HCT116 (cell line): ENCODE measurements around the gene PRRC2C. TPM values are rescaled to one million over a fixed set of nuclear protein-coding genes. Genes with fewer than 3 reads are reported as not detected.
"Not testable (repeated sequence)": the region's sequence is repeated elsewhere in the genome, so short reads cannot be mapped to it uniquely, and the experiment has no call there.

ENCODE experiments used
- ATAC-seq: fragments of 200-7000 bp; cut with Tn5 transposase; 2 replicates; pipeline ENCODE4 v1.9.1; 2020; ENCODE audit warnings: mild to moderate bottlenecking, moderate library complexity
- BruUV-seq: library from RNA; stranded (reverse); fragments of 400-500 nt; replicated peaks from 2 replicates; lab custom pipeline; 2021; lab: Mats Ljungman, UMichigan
- CTCF ChIA-PET: fragments of 300-600 bp; sonication (Branson Sonifier 250); formaldehyde crosslinking; loops from one replicate; lab custom pipeline; 2021; ENCODE audit warnings: antibody characterized with exemption; lab: Charles Lee
- POLR2A ChIA-PET: fragments of 300-600, 350-600 bp; sonication (Branson Sonifier 250); formaldehyde crosslinking; loops from one replicate; lab custom pipeline; 2021; ENCODE audit warnings: antibody characterized with exemption; lab: Charles Lee
- RAD21 ChIA-PET, 2 experiments: fragments of 300-600 bp; sonication (Branson Sonifier 250); formaldehyde crosslinking; loops; one replicate each; lab custom pipeline; 2023; ENCODE audit warnings: low total read pairs in 2 of 2; ENCODE audit not compliant: uncharacterized antibody in 2 of 2, unreplicated experiment in 2 of 2, low non-redundant PET in 1 of 2; lab: Charles Lee
- DNase-seq: peaks from one replicate; pipeline ENCODE4 v3.0.0-alpha.2; 2010; ENCODE audit warnings: low read depth, low spot score
- H2AFZ ChIP-seq: fragments of 200-600 bp; shearing (Covaris generic), sonication (generic); 2 replicates; pipeline ENCODE4 v1.6.1; 2017; ENCODE audit warnings: low read depth, mixed run types, mixed read lengths, antibody characterized with exemption, low read length; ENCODE audit not compliant: poor library complexity, severe bottlenecking
- H3K27ac ChIP-seq: 2 replicates; pipeline ENCODE4 v1.5.1; 2012; ENCODE audit warnings: low read depth, low read length
- H3K27me3 ChIP-seq: fragments of 200-600 bp; sonication (generic); 2 replicates; pipeline ENCODE4 v1.6.1; 2016; ENCODE audit warnings: mixed run types, low read length, mixed read lengths; ENCODE audit not compliant: insufficient read depth
- H3K36me3 ChIP-seq, 2 experiments: fragments of 200-500 bp in 1 of 2; fragments of 200-600 bp in 1 of 2; sonication (Bioruptor generic) in 1 of 2; sonication (generic) in 1 of 2; 2 replicates each; pipeline versions ENCODE4 v1.5.1 to v1.6.1; 2014 to 2016; ENCODE audit warnings: low read length in 2 of 2, inconsistent platforms in 1 of 2, mixed read lengths in 1 of 2, mixed run types in 1 of 2; ENCODE audit not compliant: insufficient read depth in 2 of 2, control insufficient read depth in 1 of 2
- H3K4me1 ChIP-seq, 2 experiments: fragments of 200-600 bp in 1 of 2; sonication (generic) in 1 of 2; 2 replicates each; pipeline versions ENCODE4 v1.5.1 to v1.6.1; 2012 to 2017; ENCODE audit warnings: low read length in 2 of 2, inconsistent platforms in 1 of 2, mild to moderate bottlenecking in 1 of 2, mixed read lengths in 1 of 2, mixed run types in 1 of 2, moderate library complexity in 1 of 2; ENCODE audit not compliant: insufficient read depth in 2 of 2, control insufficient read depth in 1 of 2
- H3K4me2 ChIP-seq: fragments of 200-600 bp; sonication (generic); 2 replicates; pipeline ENCODE4 v1.6.1; 2017; ENCODE audit warnings: mixed run types, low read length, mixed read lengths
- H3K4me3 ChIP-seq, 2 experiments: fragments of 200-600 bp in 1 of 2; sonication (generic) in 1 of 2; replicated peaks in 1 of 2; 2 replicates each; pipeline ENCODE4 v1.5.1; 2011 to 2016; ENCODE audit warnings: low read length in 2 of 2, control low read depth in 1 of 2, low read depth in 1 of 2, mild to moderate bottlenecking in 1 of 2, mixed read lengths in 1 of 2, mixed run types in 1 of 2
- H3K79me2 ChIP-seq: fragments of 200-600 bp; sonication (generic); 2 replicates; pipeline ENCODE4 v1.6.1; 2017; ENCODE audit warnings: mild to moderate bottlenecking, mixed run types, low read length, moderate library complexity, mixed read lengths; ENCODE audit not compliant: insufficient read depth
- H3K9ac ChIP-seq: fragments of 200-600 bp; sonication (generic); 2 replicates; pipeline ENCODE4 v1.6.1; 2016; ENCODE audit warnings: low read length, mixed read lengths
- H3K9me2 ChIP-seq: fragments of 200-600 bp; sonication (generic), shearing (Covaris generic); 2 replicates; pipeline ENCODE4 v1.6.1; 2017; ENCODE audit warnings: mixed run types, mild to moderate bottlenecking, moderate library complexity; ENCODE audit not compliant: insufficient read depth
- H3K9me3 ChIP-seq, 2 experiments: fragments of 200-500 bp in 1 of 2; fragments of 200-600 bp in 1 of 2; sonication (Bioruptor generic) in 1 of 2; sonication (generic) in 1 of 2; 2 replicates each; pipeline ENCODE4 v1.6.1; 2014 to 2017; ENCODE audit warnings: low read length in 2 of 2, mixed read lengths in 2 of 2, inconsistent platforms in 1 of 2, low read depth in 1 of 2, mild to moderate bottlenecking in 1 of 2, mixed run types in 1 of 2, moderate library complexity in 1 of 2; ENCODE audit not compliant: control insufficient read depth in 1 of 2, insufficient read depth in 1 of 2
- H4K20me1 ChIP-seq: fragments of 200-600 bp; sonication (generic), shearing (Covaris generic); 2 replicates; pipeline ENCODE4 v1.6.1; 2017; ENCODE audit warnings: mixed run types, mild to moderate bottlenecking, moderate library complexity; ENCODE audit not compliant: insufficient read depth
- CEBPB ChIP-seq: IDR thresholded peaks from 2 replicates; pipeline ENCODE4 v1.6.1; 2012; ENCODE audit warnings: low read depth
- ELF1 ChIP-seq: IDR thresholded peaks from 2 replicates; pipeline ENCODE4 v1.6.1; 2012; ENCODE audit warnings: low read depth, borderline replicate concordance
- EZH2 ChIP-seq: fragments of 200-600 bp; sonication (generic); IDR thresholded peaks from 2 replicates; pipeline ENCODE4 v1.6.1; 2017; ENCODE audit warnings: antibody characterized with exemption, mixed run types
- EZH2phosphoT487 ChIP-seq: fragments of 200-600 bp; IDR thresholded peaks from 2 replicates; pipeline ENCODE4 v1.6.1; 2018; ENCODE audit warnings: antibody characterized with exemption, borderline replicate concordance
- FOSL1 ChIP-seq: IDR thresholded peaks from 2 replicates; pipeline ENCODE4 v1.6.1; 2012; ENCODE audit warnings: low read depth
- JUND ChIP-seq: IDR thresholded peaks from 2 replicates; pipeline ENCODE4 v1.6.1; 2012
- POLR2AphosphoS5 ChIP-seq: IDR thresholded peaks from 2 replicates; pipeline ENCODE4 v1.6.1; 2011; ENCODE audit warnings: mild to moderate bottlenecking, low read depth, low read length, moderate library complexity
- SP1 ChIP-seq: IDR thresholded peaks from 2 replicates; pipeline ENCODE4 v1.6.1; 2012; ENCODE audit warnings: low read depth
- SRF ChIP-seq: IDR thresholded peaks from 2 replicates; pipeline ENCODE4 v1.6.1; 2012; ENCODE audit warnings: low read depth
- TCF7L2 ChIP-seq: IDR thresholded peaks from 2 replicates; pipeline ENCODE4 v1.7.0; 2011; ENCODE audit warnings: borderline replicate concordance, inconsistent platforms; ENCODE audit not compliant: insufficient read depth, insufficient read length; ENCODE audit errors: extremely low read depth
- ZFX ChIP-seq: fragments of 450-650 bp; IDR thresholded peaks from 2 replicates; pipeline ENCODE4 v1.6.1; 2017
- intact Hi-C: fragments of 100-400 bp; cut with micrococcal nuclease; formaldehyde crosslinking; loops from 2 replicates; pipeline ENCODE4 v1.10.0; 2022
- total RNA-seq: library from RNA; stranded (reverse); gene quantifications from one replicate; pipeline ENCODE4 v1.2.1, GENCODE V29; 2021; ENCODE audit not compliant: unreplicated experiment
- TF ChIP-seq, protein P1 (sequence below): IDR thresholded peaks from 2 replicates; pipeline ENCODE4 v1.6.1; 2012

The PRRC2C gene
- total RNA-seq, 1 experiment from 2014 or later, result 154 TPM

DNA sequence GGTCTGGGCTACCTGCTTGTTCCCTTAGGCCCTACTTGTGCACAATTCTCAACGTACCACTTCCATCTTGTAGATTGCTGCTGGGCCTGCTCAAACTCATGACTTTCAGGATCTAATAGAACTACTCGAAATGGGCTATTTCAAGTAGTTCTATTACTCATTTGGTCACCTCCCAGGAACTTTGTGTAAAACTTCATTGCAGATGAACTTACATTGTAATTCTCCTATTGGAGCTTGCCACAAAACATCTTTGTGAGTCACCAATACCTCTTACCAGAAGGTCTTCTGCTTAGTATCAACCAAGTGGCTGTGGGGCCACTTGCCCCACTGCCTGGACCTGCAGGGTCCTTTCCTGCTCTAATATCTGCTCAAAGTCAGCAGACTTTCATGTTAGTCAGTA is 126.0 kb downstream of the PRRC2C start:
- no peak overlapping the region for H3K4me2 ChIP-seq
- RAD21 ChIA-PET, result no interaction called here
- H3K4me3 ChIP-seq, result no peak overlapping the region
- no peaks in the 10 kb centered on the region for H3K9me2 ChIP-seq
- H3K79me2 ChIP-seq, result no peaks in the 10 kb centered on the region
- TF ChIP-seq SRF (no peak), EZH2 (no peak), ZFX (no peak), TCF7L2 (no peak), JUND (no peak), POLR2AphosphoS5 (no peak), ELF1 (no peak), FOSL1 (no peak), CEBPB (no peak)
- TF ChIP-seq, protein P1, sequence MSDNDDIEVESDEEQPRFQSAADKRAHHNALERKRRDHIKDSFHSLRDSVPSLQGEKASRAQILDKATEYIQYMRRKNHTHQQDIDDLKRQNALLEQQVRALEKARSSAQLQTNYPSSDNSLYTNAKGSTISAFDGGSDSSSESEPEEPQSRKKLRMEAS, result no peak
- no peak for DNase-seq
- no peaks in the 10 kb centered on the region for H3K27me3 ChIP-seq
- H3K27ac ChIP-seq, result no peak overlapping the region
- ATAC-seq, result no peak
- POLR2A ChIA-PET, result no interaction called here
- H3K9me3 ChIP-seq, result no peaks in the 10 kb centered on the region
- BruUV-seq, result no TSS peak
- CTCF ChIA-PET, result no interaction called here
- intact Hi-C loops, result no loop called here
- no peak overlapping the region for H3K9ac ChIP-seq
- H4K20me1 ChIP-seq, result no peaks in the 10 kb centered on the region
- H3K4me1 ChIP-seq, result no peaks in the 10 kb centered on the region
- H2AFZ ChIP-seq, result no peak overlapping the region
- H3K36me3 ChIP-seq, result no peaks in the 10 kb centered on the region

DNA sequence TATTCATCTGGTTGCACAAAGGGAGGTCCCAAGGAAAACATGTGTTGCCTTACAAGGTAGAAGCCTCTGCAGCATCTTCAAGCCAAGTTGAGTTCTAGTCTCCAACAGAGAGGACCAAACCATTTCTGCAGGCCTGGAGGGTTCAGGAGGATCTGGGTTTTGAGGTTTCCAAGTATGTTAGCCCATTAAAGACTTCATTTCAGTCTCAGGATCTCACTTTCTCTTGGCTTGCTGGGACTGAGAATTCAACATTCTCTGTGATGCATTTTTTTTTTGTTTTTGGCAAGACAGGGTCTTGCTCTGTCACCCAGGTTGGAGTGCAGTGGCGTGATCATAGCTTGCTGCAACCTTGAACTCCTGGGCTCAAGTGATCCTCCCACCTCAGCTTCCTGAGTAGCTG is 128.0 kb downstream of the PRRC2C start:
- no peak overlapping the region for H3K27ac ChIP-seq
- no peaks in the 10 kb centered on the region for H4K20me1 ChIP-seq
- RAD21 ChIA-PET, result no interaction called here
- POLR2A ChIA-PET, result no interaction called here
- no peak for TF ChIP-seq EZH2phosphoT487
- TF ChIP-seq CEBPB, result no peak
- TF ChIP-seq SP1, result no peak
- DNase-seq, result no peak
- H3K9me3 ChIP-seq, result no peaks in the 10 kb centered on the region
- no peaks in the 10 kb centered on the region for H3K36me3 ChIP-seq
- H3K9me2 ChIP-seq, result no peaks in the 10 kb centered on the region
- CTCF ChIA-PET, result no interaction called here
- intact Hi-C loops, result no loop called here
- H3K79me2 ChIP-seq, result no peaks in the 10 kb centered on the region
- no peak overlapping the region for H3K9ac ChIP-seq
- no peak overlapping the region for H3K4me2 ChIP-seq
- BruUV-seq, result no TSS peak
- no peak overlapping the region for H2AFZ ChIP-seq
- ATAC-seq, result no peak
- no peaks in the 10 kb centered on the region for H3K4me1 ChIP-seq
- no peak overlapping the region for H3K4me3 ChIP-seq
- 0 out of 2 replicates have a peak, but pooled peaks cover 3% of the 10 kb centered on the region for H3K27me3 ChIP-seq

DNA sequence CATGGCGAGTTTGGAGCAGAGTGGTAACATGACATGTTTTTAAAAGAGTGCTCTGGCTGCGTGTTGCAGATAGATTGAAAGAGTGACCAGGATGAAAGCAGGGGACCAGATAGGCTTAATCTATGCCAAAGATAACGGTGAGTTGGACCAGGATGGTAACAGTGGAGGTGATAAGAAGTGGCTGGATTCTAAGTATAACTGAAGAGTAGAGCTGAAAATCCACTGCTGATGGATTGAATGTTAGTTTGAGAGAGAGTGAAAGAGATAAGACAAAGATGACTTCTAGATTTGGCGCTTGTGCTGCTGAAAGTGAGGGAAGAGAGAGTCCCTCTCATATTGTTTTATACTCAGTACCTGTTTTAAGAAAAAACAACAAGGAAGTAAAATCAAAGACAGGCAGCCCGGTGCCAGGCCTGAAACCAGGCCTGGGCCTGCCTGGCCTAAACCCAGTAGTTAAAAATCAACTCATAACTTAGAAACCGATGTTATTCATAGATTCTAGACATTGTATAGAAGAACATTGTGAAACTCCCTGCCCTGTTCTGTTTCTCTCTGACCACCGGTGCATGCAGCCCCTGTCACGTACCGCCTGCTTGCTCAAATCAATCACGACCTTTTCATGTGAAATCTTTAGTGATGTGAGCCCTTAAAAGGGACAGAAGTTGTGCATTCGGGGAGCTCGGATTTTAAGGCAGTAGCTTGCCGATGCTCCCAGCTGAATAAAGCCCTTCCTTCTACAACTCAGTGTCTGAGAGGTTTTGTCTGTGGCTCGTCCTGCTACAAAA is 130.0 kb downstream of the PRRC2C start:
- H3K9me2 ChIP-seq, H2AFZ ChIP-seq, H4K20me1 ChIP-seq, BruUV-seq, CTCF ChIA-PET, RAD21 ChIA-PET, H3K79me2 ChIP-seq, H3K4me3 ChIP-seq, ATAC-seq, DNase-seq, H3K27ac ChIP-seq, H3K9ac ChIP-seq, intact Hi-C loops, H3K4me1 ChIP-seq, H3K4me2 ChIP-seq, H3K36me3 ChIP-seq, H3K27me3 ChIP-seq, POLR2A ChIA-PET, H3K9me3 ChIP-seq: not testable (repeated sequence)
